HG03025 (cell line): ENCODE measurements around the gene TIMM29.

Source experiments
- ATAC-seq: cut with Tn5 transposase; IDR thresholded peaks from one replicate; pipeline ENCODE4 v1.9.1; 2021; ENCODE audit warnings: mild to moderate bottlenecking, moderate library complexity; ENCODE audit not compliant: unreplicated experiment, low FRiP score

TIMM29 gene

DNA sequence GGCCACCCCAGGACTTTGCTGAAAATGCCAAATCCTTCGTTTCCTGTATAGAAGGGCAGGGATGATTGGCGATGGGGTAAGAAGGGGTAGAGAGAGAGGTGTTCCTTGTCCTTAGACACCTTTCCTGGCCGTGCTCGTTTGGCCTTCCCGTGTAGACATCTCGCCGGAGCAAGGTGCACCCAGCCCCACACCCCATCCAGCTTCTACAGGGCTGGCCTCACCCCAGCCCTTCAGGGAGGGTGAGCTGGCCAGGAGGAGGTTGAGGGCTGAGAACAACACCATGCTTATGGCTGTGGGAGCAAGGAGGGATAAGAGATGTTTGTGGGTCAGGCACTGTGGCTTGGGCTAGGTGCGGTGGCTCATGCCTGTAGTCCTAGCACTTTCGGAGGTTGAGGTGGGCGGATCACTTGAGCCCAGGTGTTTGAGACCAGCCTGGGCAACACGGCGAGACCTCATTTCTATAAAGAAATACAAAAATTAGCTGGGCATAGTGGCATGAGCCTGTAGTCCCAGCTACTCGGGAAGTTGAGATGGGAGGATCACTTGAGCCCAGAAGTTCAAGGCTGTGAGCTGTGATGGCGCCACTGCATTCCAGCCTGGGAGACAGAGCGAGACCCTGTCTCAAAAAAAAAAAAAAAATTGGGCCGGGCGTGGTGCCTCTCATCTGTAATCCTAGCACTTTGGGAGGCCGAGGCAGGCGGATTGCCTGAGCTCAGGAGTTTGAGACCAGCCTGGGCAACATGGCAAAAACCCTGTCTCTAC lies 47.7 kb downstream of the TIMM29 start:
- no peak for ATAC-seq

DNA sequence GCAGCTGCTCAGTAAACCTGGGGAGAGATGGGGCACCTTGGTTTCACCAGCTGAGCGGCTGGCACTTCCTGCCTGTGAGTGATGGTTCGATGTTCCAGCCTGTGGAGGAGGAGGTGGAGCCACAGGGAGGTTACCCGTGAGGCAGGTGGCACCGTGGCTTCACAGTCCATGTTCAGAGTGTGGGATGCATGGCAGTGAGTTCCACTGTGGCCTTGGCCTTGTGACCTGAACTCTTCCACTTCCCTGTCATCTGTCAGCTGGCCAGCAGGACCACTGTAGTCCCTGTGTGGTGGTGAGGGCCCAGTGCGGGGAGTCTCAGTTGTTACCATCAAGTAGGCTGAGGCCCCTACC lies 49.1 kb downstream of the TIMM29 start:
- no peak for ATAC-seq
